ENCODE measurements around the gene GRM8. TPM values are rescaled to one million over a fixed set of nuclear protein-coding genes. Genes with fewer than 3 reads are reported as not detected.

The GRM8 gene
- total RNA-seq, 1 experiment from 2014 or later, result 1.8 TPM

DNA sequence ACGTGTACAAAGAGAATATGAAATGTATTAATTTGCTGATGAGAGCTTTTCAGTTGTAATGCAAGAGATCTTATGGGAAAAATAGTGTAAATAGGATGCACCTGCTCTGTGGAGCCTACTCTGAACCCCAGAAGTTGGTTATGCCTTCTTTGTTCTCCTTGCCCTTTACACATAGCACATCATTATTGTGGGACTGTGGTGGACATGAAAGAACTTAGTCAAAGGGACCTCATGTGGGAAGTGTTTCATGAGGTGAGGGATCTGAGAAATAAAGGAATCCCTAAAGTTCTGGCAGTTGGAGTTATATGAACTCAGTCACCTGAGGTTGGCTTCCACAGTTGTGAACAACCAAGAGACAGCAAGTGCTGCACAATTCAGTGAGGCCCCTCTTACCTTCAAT is 66.1 kb downstream of the GRM8 start:
- DNase-seq, result no peak
- no peak overlapping the region for H3K9ac ChIP-seq (ENCODE audit: extremely low read depth, insufficient read length, low read length)
- H4K91ac ChIP-seq (ENCODE audit: insufficient read length, low read depth, low read length), result no peak overlapping the region
- Mint-ChIP-seq H3K9me3 (peaks cover 0 to 7% of the 10 kb centered on the region in 2 experiments; a peak in 2 of 5 replicates), H3K4me3 (no peak overlapping the region), H3K36me3 (ENCODE audit: insufficient read depth in 1 of 3, low read depth in 3 of 3) (peaks cover 0 to 4% (median 0%) of the 10 kb centered on the region in 3 experiments; a peak in 2 of 7 replicates), H3K4me1 (peaks cover 16 to 19% of the 10 kb centered on the region in 2 experiments), H3K27me3 (ENCODE audit: low read depth) (no peaks in the 10 kb centered on the region), H3K27ac (no peak overlapping the region)
- no peaks in the 10 kb centered on the region for H3K23me2 ChIP-seq (ENCODE audit: insufficient read length, low read depth, low read length, poor library complexity, severe bottlenecking)
- H3K9me3 ChIP-seq (ENCODE audit: control insufficient read depth, low read depth, low read length), result no peaks in the 10 kb centered on the region
- no peak overlapping the region for H3K4me2 ChIP-seq (ENCODE audit: insufficient read depth, insufficient read length, low read length)
- no peak overlapping the region for H3T11ph ChIP-seq (ENCODE audit: low read length)
- no peak overlapping the region for H2BK5ac ChIP-seq (ENCODE audit: insufficient read length, low read length)
- no peak overlapping the region for H2BK12ac ChIP-seq (ENCODE audit: insufficient read length, low read depth, low read length)
- H3K4me1 ChIP-seq (ENCODE audit: insufficient read depth, low read length), result no peaks in the 10 kb centered on the region
- no peak overlapping the region for H3K4ac ChIP-seq (ENCODE audit: low read depth, low read length)
- TF ChIP-seq, protein P1, sequence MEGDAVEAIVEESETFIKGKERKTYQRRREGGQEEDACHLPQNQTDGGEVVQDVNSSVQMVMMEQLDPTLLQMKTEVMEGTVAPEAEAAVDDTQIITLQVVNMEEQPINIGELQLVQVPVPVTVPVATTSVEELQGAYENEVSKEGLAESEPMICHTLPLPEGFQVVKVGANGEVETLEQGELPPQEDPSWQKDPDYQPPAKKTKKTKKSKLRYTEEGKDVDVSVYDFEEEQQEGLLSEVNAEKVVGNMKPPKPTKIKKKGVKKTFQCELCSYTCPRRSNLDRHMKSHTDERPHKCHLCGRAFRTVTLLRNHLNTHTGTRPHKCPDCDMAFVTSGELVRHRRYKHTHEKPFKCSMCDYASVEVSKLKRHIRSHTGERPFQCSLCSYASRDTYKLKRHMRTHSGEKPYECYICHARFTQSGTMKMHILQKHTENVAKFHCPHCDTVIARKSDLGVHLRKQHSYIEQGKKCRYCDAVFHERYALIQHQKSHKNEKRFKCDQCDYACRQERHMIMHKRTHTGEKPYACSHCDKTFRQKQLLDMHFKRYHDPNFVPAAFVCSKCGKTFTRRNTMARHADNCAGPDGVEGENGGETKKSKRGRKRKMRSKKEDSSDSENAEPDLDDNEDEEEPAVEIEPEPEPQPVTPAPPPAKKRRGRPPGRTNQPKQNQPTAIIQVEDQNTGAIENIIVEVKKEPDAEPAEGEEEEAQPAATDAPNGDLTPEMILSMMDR (conservative IDR thresholded peaks at IDR 0.05), result no peak
- no peak overlapping the region for H4K8ac ChIP-seq (replicated peaks; ENCODE audit: insufficient read length, low read depth, low read length)
- H2AFZ ChIP-seq (ENCODE audit: low read length), result no peak overlapping the region
- H2AK5ac ChIP-seq (ENCODE audit: insufficient read length, low read length), result no peak overlapping the region
- no peak overlapping the region for H4K5ac ChIP-seq (ENCODE audit: insufficient read length, low read depth, low read length)
- no peak overlapping the region for H3K23ac ChIP-seq (ENCODE audit: insufficient read length, low read depth, low read length)
- no peaks in the 10 kb centered on the region for H4K20me1 ChIP-seq (ENCODE audit: control insufficient read depth, insufficient read depth, insufficient read length)
- no peaks in the 10 kb centered on the region for H3K27me3 ChIP-seq (ENCODE audit: insufficient read depth, low read length)
- WGBS (ENCODE audit: extremely low coverage, insufficient read length, low lambda C conversion rate), result no CpG with 5 or more reads among the region's 1 CpG
- H3K18ac ChIP-seq (ENCODE audit: insufficient read length, low read depth, low read length), result no peak overlapping the region
- H3K79me2 ChIP-seq (ENCODE audit: insufficient read depth, low read length), result no peaks in the 10 kb centered on the region
- no peak overlapping the region for H2BK15ac ChIP-seq (ENCODE audit: low read depth, low read length)
- H3K27ac ChIP-seq (ENCODE audit: insufficient read length, low read depth, low read length), result no peak overlapping the region
- H2BK20ac ChIP-seq (ENCODE audit: low read depth, low read length, poor library complexity, severe bottlenecking), result no peak overlapping the region
- no peak overlapping the region for H3K14ac ChIP-seq (ENCODE audit: insufficient read depth, low read length)
- H2BK120ac ChIP-seq (ENCODE audit: low read depth, low read length, poor library complexity, severe bottlenecking), result no peak overlapping the region
- no peak overlapping the region for H3K56ac ChIP-seq (ENCODE audit: insufficient read length, low read depth, low read length)
- no peaks in the 10 kb centered on the region for H3K79me1 ChIP-seq (ENCODE audit: insufficient read depth, low read depth, low read length, poor library complexity, severe bottlenecking)

All from H9 (cell line).